Osteoblast (primary cell): Measurements from ENCODE around the gene USP51. TPM values are rescaled to one million over a fixed set of nuclear protein-coding genes. Genes with fewer than 3 reads are reported as not detected.
"Not testable (repeated sequence)": the region's sequence is repeated elsewhere in the genome, so short reads cannot be mapped to it uniquely, and the experiment has no call there.

Experiments
- DNase-seq: peaks from one replicate; pipeline ENCODE4 v3.0.0; 2011; ENCODE audit warnings: low spot score, mixed read lengths; ENCODE audit not compliant: insufficient read length; ENCODE audit errors: missing footprints
- H2AFZ ChIP-seq: 2 replicates; pipeline ENCODE4 v1.6.0; 2011; ENCODE audit warnings: mild to moderate bottlenecking, low read length
- H3K27ac ChIP-seq: 2 replicates; pipeline ENCODE4 v1.5.1; 2011; ENCODE audit warnings: mild to moderate bottlenecking, low read depth, low read length, moderate library complexity
- H3K27me3 ChIP-seq: 2 replicates; pipeline ENCODE4 v1.6.0; 2012; ENCODE audit warnings: mild to moderate bottlenecking, control low read depth, inconsistent platforms, low read length, moderate library complexity; ENCODE audit not compliant: insufficient read depth
- H3K36me3 ChIP-seq: 2 replicates; pipeline ENCODE4 v1.5.1; 2011; ENCODE audit warnings: mild to moderate bottlenecking, low read length, control low read depth, moderate library complexity; ENCODE audit not compliant: insufficient read depth
- H3K4me1 ChIP-seq: 2 replicates; pipeline ENCODE4 v1.5.1; 2011; ENCODE audit warnings: mild to moderate bottlenecking, low read length, control low read depth, moderate library complexity; ENCODE audit not compliant: insufficient read depth
- H3K4me2 ChIP-seq: 2 replicates; pipeline ENCODE4 v1.6.0; 2011; ENCODE audit warnings: mild to moderate bottlenecking, low read length; ENCODE audit not compliant: insufficient read depth
- H3K4me3 ChIP-seq: fragments of 200-600 bp; sonication (generic); 3 replicates; pipeline ENCODE4 v1.5.1; 2012; ENCODE audit warnings: mild to moderate bottlenecking, low read length, inconsistent platforms; ENCODE audit not compliant: insufficient read depth
- H3K79me2 ChIP-seq: 2 replicates; pipeline ENCODE4 v1.6.0; 2012; ENCODE audit warnings: mild to moderate bottlenecking, low read length, control low read depth, inconsistent platforms; ENCODE audit not compliant: insufficient read depth
- H3K9me3 ChIP-seq: 2 replicates; pipeline ENCODE4 v1.5.1; 2011; ENCODE audit warnings: low read depth, low read length, control low read depth
- H4K20me1 ChIP-seq: 2 replicates; pipeline ENCODE4 v1.6.0; 2012; ENCODE audit warnings: mild to moderate bottlenecking, low read length, control low read depth; ENCODE audit not compliant: insufficient read depth
- CTCF ChIP-seq: IDR thresholded peaks from 2 replicates; pipeline ENCODE4 v1.5.1; 2011; ENCODE audit warnings: mild to moderate bottlenecking, low read depth, low read length, moderate library complexity; ENCODE audit errors: extremely low read depth
- total RNA-seq: library from RNA; depleted of rRNA; stranded (reverse); fragments of >200 nt; gene quantifications from 2 replicates; pipeline ENCODE4 v1.2.3, GENCODE V29; 2012

The USP51 gene
- total RNA-seq, 1 donor, result 4.3 TPM

DNA sequence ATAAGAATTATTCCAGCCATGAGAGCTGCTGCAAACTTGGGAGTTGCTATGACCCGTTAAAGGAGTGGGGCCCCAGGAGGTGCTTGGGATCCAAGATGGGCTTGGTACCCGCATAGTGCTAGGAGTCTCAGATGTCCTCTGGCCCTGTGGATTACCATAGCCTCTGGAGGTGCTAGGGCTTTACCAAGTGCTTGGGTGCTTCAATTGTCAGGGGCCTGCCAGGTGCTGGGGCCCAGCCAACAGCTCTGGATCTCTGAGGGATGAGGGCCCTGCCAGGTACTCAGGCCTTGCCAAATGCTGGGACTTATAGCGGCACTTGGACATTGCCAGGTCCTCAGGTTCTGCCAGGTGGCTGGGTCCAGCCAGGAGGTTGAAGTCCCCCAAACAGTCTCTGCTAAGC is 32.0 kb upstream of the USP51 start:
- Histone ChIP-seq H3K36me3 (no peaks in the 10 kb centered on the region), H3K9me3 (no peaks in the 10 kb centered on the region), H3K4me1 (no peaks in the 10 kb centered on the region), H4K20me1 (no peaks in the 10 kb centered on the region), H3K27me3 (no peaks in the 10 kb centered on the region), H2AFZ (no peak overlapping the region), H3K79me2 (no peaks in the 10 kb centered on the region), H3K4me2 (no peak overlapping the region), H3K4me3 (no peak overlapping the region), H3K27ac (no peak overlapping the region)
- TF ChIP-seq CTCF, result no peak
- DNase-seq, result no peak

- not testable (repeated sequence) for H3K4me3 ChIP-seq, H2AFZ ChIP-seq, H3K4me2 ChIP-seq, H3K79me2 ChIP-seq, H3K27me3 ChIP-seq, DNase-seq, H3K27ac ChIP-seq, H3K4me1 ChIP-seq, H3K36me3 ChIP-seq, H4K20me1 ChIP-seq, H3K9me3 ChIP-seq
Observed at GRCh38 chrX:55516794-55517481, 27.3 kb upstream of the USP51 start.

- H2AFZ ChIP-seq, H3K79me2 ChIP-seq, H3K27me3 ChIP-seq, H3K9me3 ChIP-seq, H3K4me2 ChIP-seq, H3K4me1 ChIP-seq, H3K36me3 ChIP-seq, DNase-seq, H4K20me1 ChIP-seq, H3K27ac ChIP-seq, H3K4me3 ChIP-seq: not testable (repeated sequence)
Observed at GRCh38 chrX:55513045-55513737, 23.5 kb upstream of the USP51 start.

GRCh38 chrX:55508410-55509152 is 18.9 kb upstream of the USP51 start:
- H3K9me3 ChIP-seq, H3K27me3 ChIP-seq, H3K4me3 ChIP-seq, H3K36me3 ChIP-seq, H3K4me1 ChIP-seq, H4K20me1 ChIP-seq, H3K27ac ChIP-seq, DNase-seq, H3K79me2 ChIP-seq, H2AFZ ChIP-seq, H3K4me2 ChIP-seq: not testable (repeated sequence)

- H2AFZ ChIP-seq, H3K4me3 ChIP-seq, H4K20me1 ChIP-seq, H3K36me3 ChIP-seq, H3K4me1 ChIP-seq, H3K79me2 ChIP-seq, H3K27ac ChIP-seq, H3K4me2 ChIP-seq, DNase-seq, H3K9me3 ChIP-seq, H3K27me3 ChIP-seq: not testable (repeated sequence)
Observed at GRCh38 chrX:55507699-55508098, 18.1 kb upstream of the USP51 start.

DNA sequence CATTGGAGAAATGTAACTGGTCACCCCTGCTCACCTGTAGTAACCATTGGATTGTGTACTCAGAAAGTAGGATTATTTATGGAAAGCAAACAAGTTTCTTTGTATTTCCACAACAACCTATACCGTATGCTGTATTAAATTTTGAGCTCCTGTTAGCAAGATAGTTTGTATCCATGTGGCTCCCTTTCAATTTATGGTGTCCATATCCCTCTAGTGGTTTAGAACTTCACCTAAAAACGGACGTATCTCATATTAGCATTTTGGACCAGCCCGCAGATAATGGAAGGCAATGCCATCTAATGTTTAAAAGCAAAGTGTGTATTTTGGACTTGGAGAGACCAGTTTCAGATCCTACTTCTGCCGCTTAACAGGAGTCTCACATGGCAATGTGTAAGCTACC is 17.4 kb upstream of the USP51 start:
- H4K20me1 ChIP-seq, H3K27me3 ChIP-seq, H3K27ac ChIP-seq, H2AFZ ChIP-seq, H3K4me2 ChIP-seq, H3K79me2 ChIP-seq, DNase-seq, H3K4me3 ChIP-seq, H3K9me3 ChIP-seq, H3K4me1 ChIP-seq, H3K36me3 ChIP-seq: not testable (repeated sequence)
